ENCODE measurements around the gene WWC2. TPM values are rescaled to one million over a fixed set of nuclear protein-coding genes. Genes with fewer than 3 reads are reported as not detected.

Gene WWC2
- total RNA-seq, 1 donor from 2014 or later = 39.6 TPM

GRCh38 chr4:183321079-183321478 lies 222.0 kb downstream of the WWC2 start:
- H3K27ac Mint-ChIP-seq = no peak overlapping the region
- peaks cover 9% of the 10 kb centered on the region for H3F3A ChIP-seq (ENCODE audit: low read depth)
- H3K9ac ChIP-seq = no peak overlapping the region
- H3K36me3 ChIP-seq = no peaks in the 10 kb centered on the region
- H3K4me1 Mint-ChIP-seq = no peaks in the 10 kb centered on the region
- H3K27me3 Mint-ChIP-seq (ENCODE audit: insufficient read depth, low read depth) = peaks cover 5% of the 10 kb centered on the region
- H3K36me3 Mint-ChIP-seq = peaks cover 9% of the 10 kb centered on the region
- no peaks in the 10 kb centered on the region for H3K9me3 ChIP-seq (ENCODE audit: low read depth)
- no peak overlapping the region for H3K27ac ChIP-seq
- no peak overlapping the region for H3K4me2 ChIP-seq
- no peak overlapping the region for H2AFZ ChIP-seq (replicated peaks)
- H3K9me3 Mint-ChIP-seq = peaks cover 4% of the 10 kb centered on the region
- H3K4me1 ChIP-seq = peaks cover 14% of the 10 kb centered on the region
- no peaks in the 10 kb centered on the region for H4K20me1 ChIP-seq (ENCODE audit: low read depth)
- no peak overlapping the region for H3K4me3 Mint-ChIP-seq
- H3K4me3 ChIP-seq = no peak overlapping the region
- DNase-seq (ENCODE audit: low spot score) = no peak
- no peaks in the 10 kb centered on the region for H3K79me2 ChIP-seq (ENCODE audit: low read depth)
- TF ChIP-seq EZH2phosphoT487 (IDR thresholded peaks at IDR 0.05) = no peak
- no peak for TF ChIP-seq EZH2 (IDR thresholded peaks at IDR 0.05)
- no peak for TF ChIP-seq CTCF (IDR thresholded peaks at IDR 0.05)
- no peaks in the 10 kb centered on the region for H3K27me3 ChIP-seq

- H3K9me3 ChIP-seq (ENCODE audit: low read depth) = no peaks in the 10 kb centered on the region
- H3K9ac ChIP-seq = no peak overlapping the region
- peaks cover 9% of the 10 kb centered on the region for H3F3A ChIP-seq (ENCODE audit: low read depth)
- H4K20me1 ChIP-seq (ENCODE audit: low read depth) = no peaks in the 10 kb centered on the region
- peaks cover 5% of the 10 kb centered on the region for H3K9me3 Mint-ChIP-seq
- no peak overlapping the region for H3K4me3 Mint-ChIP-seq
- H3K27ac ChIP-seq = no peak overlapping the region
- peaks cover 9% of the 10 kb centered on the region for H3K36me3 Mint-ChIP-seq
- peaks cover 5% of the 10 kb centered on the region for H3K27me3 Mint-ChIP-seq (ENCODE audit: insufficient read depth, low read depth)
- H3K79me2 ChIP-seq (ENCODE audit: low read depth) = no peaks in the 10 kb centered on the region
- H3K4me3 ChIP-seq = no peak overlapping the region
- no peak for DNase-seq (ENCODE audit: low spot score)
- no peak for TF ChIP-seq CTCF (IDR thresholded peaks at IDR 0.05)
- no peak for TF ChIP-seq EZH2phosphoT487 (IDR thresholded peaks at IDR 0.05)
- no peak for TF ChIP-seq EZH2 (IDR thresholded peaks at IDR 0.05)
- no peaks in the 10 kb centered on the region for H3K4me1 Mint-ChIP-seq
- H3K27me3 ChIP-seq = no peaks in the 10 kb centered on the region
- H3K36me3 ChIP-seq = no peaks in the 10 kb centered on the region
- no peak overlapping the region for H3K27ac Mint-ChIP-seq
- peaks cover 14% of the 10 kb centered on the region for H3K4me1 ChIP-seq
- H2AFZ ChIP-seq (replicated peaks) = no peak overlapping the region
- no peak overlapping the region for H3K4me2 ChIP-seq
Observed at GRCh38 chr4:183321516-183321915, 222.5 kb downstream of the WWC2 start.

GRCh38 chr4:183322326-183322725 lies 223.3 kb downstream of the WWC2 start, which contains the start of gene CLDN24:
Gene CLDN24, minus strand, starts transcription at chr4:183322426. Its CDS starts 0 bp downstream, at chr4:183322426.
- H3K9ac ChIP-seq = no peak within 1 kb of the TSS
- Mint-ChIP-seq H3K36me3 (peaks cover 8% of the 10 kb centered on the region), H3K4me1 (no peaks in the 10 kb centered on the region), H3K4me3 (no peak within 1 kb of the TSS), H3K27ac (no peak within 1 kb of the TSS), H3K27me3 (ENCODE audit: insufficient read depth, low read depth) (peaks cover 5% of the 10 kb centered on the region), H3K9me3 (peaks cover 5% of the 10 kb centered on the region)
- no peaks in the 10 kb centered on the region for H3K27me3 ChIP-seq
- DNase-seq (ENCODE audit: low spot score) = no peak
- H3K79me2 ChIP-seq (ENCODE audit: low read depth) = no peaks in the 10 kb centered on the region
- H3K4me2 ChIP-seq = peak within 1 kb of the TSS; percentile 27
- TF ChIP-seq CTCF (IDR thresholded peaks at IDR 0.05) = no peak
- no peak for TF ChIP-seq EZH2phosphoT487 (IDR thresholded peaks at IDR 0.05)
- no peak for TF ChIP-seq EZH2 (IDR thresholded peaks at IDR 0.05)
- H3K27ac ChIP-seq = no peak within 1 kb of the TSS
- H3K9me3 ChIP-seq (ENCODE audit: low read depth) = no peaks in the 10 kb centered on the region
- no peak within 1 kb of the TSS for H3K4me3 ChIP-seq
- peaks cover 14% of the 10 kb centered on the region for H3K4me1 ChIP-seq
- H2AFZ ChIP-seq (replicated peaks) = no peak within 1 kb of the TSS
- peaks cover 9% of the 10 kb centered on the region for H3F3A ChIP-seq (ENCODE audit: low read depth)
- no peaks in the 10 kb centered on the region for H4K20me1 ChIP-seq (ENCODE audit: low read depth)
- H3K36me3 ChIP-seq = no peaks in the 10 kb centered on the region
